Esophagus squamous epithelium (tissue), 5 donors: ENCODE data around the gene FUT1. TPM values are rescaled to one million over a fixed set of nuclear protein-coding genes. Genes with fewer than 3 reads are reported as not detected.

Source experiments
- DNase-seq: peaks from one replicate; lab custom pipeline; 2025; lab: John Stamatoyannopoulos, UW
- H3K27ac ChIP-seq, 4 donors: fragments of 200-600 bp; sonication (generic); one replicate each; pipeline ENCODE4 v1.5.1; 2016 to 2019; ENCODE audit warnings: mild to moderate bottlenecking in 1 of 4
- H3K27me3 ChIP-seq, 4 donors: fragments of 200-600 bp; sonication (generic); 1 replicate in 3 of 4; 2 replicates in 1 of 4; pipeline versions ENCODE4 v1.5.1 to v1.6.0; 2017 to 2021; ENCODE audit warnings: antibody characterized with exemption in 1 of 4
- H3K36me3 ChIP-seq, 3 donors: fragments of 200-600 bp; sonication (generic); one replicate each; pipeline ENCODE4 v1.5.1; 2016 to 2019
- H3K4me1 ChIP-seq, 3 donors: fragments of 200-600 bp; sonication (generic); one replicate each; pipeline ENCODE4 v1.5.1; 2017 to 2019
- H3K4me3 ChIP-seq, 4 donors: fragments of 200-600 bp; sonication (generic); 1 replicate in 3 of 4; 2 replicates in 1 of 4; pipeline ENCODE4 v1.5.1; 2016 to 2019; ENCODE audit warnings: mild to moderate bottlenecking in 2 of 4, moderate library complexity in 1 of 4
- H3K9me3 ChIP-seq, 3 donors: fragments of 200-600 bp; sonication (generic); one replicate each; pipeline ENCODE4 v1.5.1; 2016 to 2019
- CTCF ChIP-seq, 6 experiments: fragments of 450-650 bp in 4 of 6; fragments of 200-600 bp in 2 of 6; sonication (generic) in 2 of 6; IDR thresholded peaks; one replicate each; pipeline ENCODE4 v1.5.1; 2016 to 2019; ENCODE audit warnings: antibody characterized with exemption in 6 of 6, mild to moderate bottlenecking in 4 of 6, moderate library complexity in 4 of 6
- POLR2A ChIP-seq, 4 donors: fragments of 450-650 bp; IDR thresholded peaks; one replicate each; pipeline ENCODE4 v1.6.1; 2017; ENCODE audit warnings: antibody characterized with exemption in 4 of 4, mild to moderate bottlenecking in 4 of 4, moderate library complexity in 3 of 4
- WGBS, 2 donors: methylation state at CpG; one replicate each; pipeline ENCODE4 v1.1.5; 2018; 5-methylcytosine and 5-hydroxymethylcytosine counted together
- intact Hi-C: fragments of 100-400 bp; cut with DNase I; formaldehyde crosslinking; loops from one replicate; pipeline ENCODE4 v1.15.0; 2022
- total RNA-seq, 4 donors: library from RNA; depleted of rRNA; stranded (reverse); fragments of >200 nt; gene quantifications; one replicate each; pipeline ENCODE4 v1.1.0, GENCODE V29; 2016
- donor health status: DM: yes; HTN: yes; CAD: no.

FUT1 gene
- total RNA-seq, 4 donors from 2014 or later, result 3.4 to 6.3 (median 4.8) TPM

DNA sequence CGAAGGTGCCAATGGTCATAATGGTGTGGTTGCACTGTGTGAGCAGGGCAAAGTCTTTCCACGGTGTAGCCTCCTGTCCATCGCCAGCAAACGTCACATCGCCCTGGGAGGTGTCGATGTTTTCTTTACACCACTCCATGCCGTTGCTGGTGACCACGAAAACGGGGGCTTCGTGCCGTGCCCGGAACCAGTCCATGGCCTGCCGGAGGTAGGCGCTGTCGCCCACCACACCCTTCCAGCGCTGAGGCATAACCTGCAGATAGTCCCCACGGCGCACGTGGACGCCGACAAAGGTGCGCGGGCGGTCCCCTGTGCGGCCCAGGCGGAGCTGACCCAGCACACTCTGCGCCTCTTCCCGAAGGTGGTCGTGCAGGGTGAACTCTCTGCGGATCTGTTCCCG lies 2.1 kb downstream of the FUT1 start:
- peaks cover 0 to 45% (median 0%) of the 10 kb centered on the region in 3 donors for H3K36me3 ChIP-seq
- no peak for DNase-seq
- no peak overlapping the region for H3K27ac ChIP-seq
- H3K27me3 ChIP-seq, result peaks cover 0 to 48% (median 0%) of the 10 kb centered on the region in 4 donors
- no peak overlapping the region for H3K4me3 ChIP-seq
- no peaks in the 10 kb centered on the region for H3K9me3 ChIP-seq
- intact Hi-C loops, result no loop called here
- WGBS, 2 donors, result 80 to 98% methylated on average over 1 to 5 of the region's 31 CpGs
- TF ChIP-seq POLR2A (IDR thresholded peaks at IDR 0.05) (no peak), CTCF (IDR thresholded peaks at IDR 0.05) (no peak)
- peaks cover 12 to 43% (median 19%) of the 10 kb centered on the region in 3 donors for H3K4me1 ChIP-seq

- no peak overlapping the region for H3K27ac ChIP-seq
Observed at GRCh38 chr19:48749571-48750198, 2.8 kb downstream of the FUT1 start.

GRCh38 chr19:48746738-48747575 lies 5.5 kb downstream of the FUT1 start, which contains the start of gene IZUMO1:
TSS of gene IZUMO1 (minus strand) at chr19:48746909. CDS start at chr19:48745859, 1,050 bp downstream.
- Histone ChIP-seq H3K27me3 (peaks cover 0 to 31% (median 0%) of the 10 kb centered on the region in 4 donors), H3K4me1 (peaks cover 0 to 27% (median 6%) of the 10 kb centered on the region in 3 donors), H3K36me3 (peaks cover 0 to 45% (median 0%) of the 10 kb centered on the region in 3 donors), H3K9me3 (no peaks in the 10 kb centered on the region), H3K4me3 (peak within 1 kb of the TSS in 3 of 4 donors; percentile 25 to 61 (median 32)), H3K27ac (peak within 1 kb of the TSS in 3 of 4 donors; percentile 64 to 86 (median 75))
- intact Hi-C loops, result no loop called here
- TF ChIP-seq POLR2A (IDR thresholded peaks at IDR 0.05), result no peak
- TF ChIP-seq CTCF (IDR thresholded peaks at IDR 0.05), result no peak
- WGBS, 2 donors, result 27 to 53% methylated on average over 20 to 25 of the region's 31 CpGs
- DNase-seq, result no peak

More at GRCh38 chr19:48749571-48750198, 2.8 kb downstream of the FUT1 start:
- H3K36me3 ChIP-seq, result peaks cover 0 to 45% (median 0%) of the 10 kb centered on the region in 3 donors
- no peak for DNase-seq
- no peak for TF ChIP-seq CTCF (IDR thresholded peaks at IDR 0.05)
- no peak for TF ChIP-seq POLR2A (IDR thresholded peaks at IDR 0.05)
- peaks cover 12 to 43% (median 19%) of the 10 kb centered on the region in 3 donors for H3K4me1 ChIP-seq
- no peaks in the 10 kb centered on the region for H3K9me3 ChIP-seq
- H3K4me3 ChIP-seq, result no peak overlapping the region
- intact Hi-C loops, result no loop called here
- peaks cover 0 to 48% (median 0%) of the 10 kb centered on the region in 4 donors for H3K27me3 ChIP-seq
- WGBS, 2 donors, result 80 to 92% methylated on average over 3 to 4 of the region's 4 CpGs

DNA sequence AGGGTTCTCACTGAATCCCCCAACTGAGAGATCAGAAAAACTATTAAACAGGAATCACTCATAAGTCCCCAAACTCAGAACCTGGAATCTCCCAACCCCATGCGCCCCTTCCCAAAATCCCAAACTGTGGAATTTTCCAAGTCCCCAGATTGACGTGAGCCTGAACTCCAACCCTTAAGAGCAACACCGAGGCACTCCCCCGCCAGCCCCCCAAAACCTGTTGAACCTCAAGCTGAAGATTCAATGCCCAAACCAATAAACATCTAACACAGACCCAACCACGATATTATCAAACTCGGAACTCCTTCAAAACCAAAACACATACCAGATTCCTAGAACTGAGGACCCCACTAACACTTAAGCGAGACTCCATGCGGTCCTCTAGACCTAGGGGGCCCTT lies 6.3 kb downstream of the FUT1 start:
- intact Hi-C loops, result no loop called here
- TF ChIP-seq POLR2A (IDR thresholded peaks at IDR 0.05), result no peak
- TF ChIP-seq CTCF (IDR thresholded peaks at IDR 0.05), result no peak
- no peak for DNase-seq
- 85 to 86% methylated on average over 7 to 8 of the region's 8 CpGs for WGBS, 2 donors
- peak overlapping the region in 1 of 4 donors; percentile 75 for H3K27ac ChIP-seq
- H3K4me3 ChIP-seq, result no peak overlapping the region
- H3K9me3 ChIP-seq, result no peaks in the 10 kb centered on the region
- peaks cover 3 to 27% (median 9%) of the 10 kb centered on the region in 3 donors for H3K4me1 ChIP-seq
- peaks cover 0 to 23% (median 0%) of the 10 kb centered on the region in 4 donors for H3K27me3 ChIP-seq
- H3K36me3 ChIP-seq, result peaks cover 0 to 45% (median 0%) of the 10 kb centered on the region in 3 donors
